ENCODE measurements around the gene BNIP5.

BNIP5 gene

DNA sequence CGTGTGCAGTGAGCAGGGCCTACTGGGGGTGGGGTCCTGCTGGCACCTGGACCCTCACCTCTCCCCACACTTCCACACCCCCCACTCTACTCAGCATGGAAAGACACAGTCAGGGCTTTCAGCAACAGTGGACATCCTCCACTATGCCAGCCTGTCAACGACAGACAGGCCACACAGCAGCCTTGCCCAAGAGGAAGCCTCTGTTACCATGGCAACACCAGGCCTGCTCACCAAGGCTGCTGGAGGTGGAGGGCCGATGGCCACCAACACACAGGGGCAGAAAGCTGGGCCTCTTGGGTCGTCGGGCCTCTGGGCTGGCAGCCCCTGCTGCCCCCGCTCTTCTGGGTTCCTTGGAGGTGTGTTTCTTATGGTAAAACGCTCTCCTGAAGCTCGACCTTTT lies 13.6 kb downstream of the BNIP5 start:
- ChIA-PET CTCF (interaction anchor here (1.9 kb wide), 1 partner anchor 21 kb away, joined by 6 read pairs; no protein-coding TSS in a partner anchor), POLR2A (no interaction called here)
- no peak for DNase-seq (ENCODE audit: extremely low spot score)
- TF ChIP-seq, protein P1, sequence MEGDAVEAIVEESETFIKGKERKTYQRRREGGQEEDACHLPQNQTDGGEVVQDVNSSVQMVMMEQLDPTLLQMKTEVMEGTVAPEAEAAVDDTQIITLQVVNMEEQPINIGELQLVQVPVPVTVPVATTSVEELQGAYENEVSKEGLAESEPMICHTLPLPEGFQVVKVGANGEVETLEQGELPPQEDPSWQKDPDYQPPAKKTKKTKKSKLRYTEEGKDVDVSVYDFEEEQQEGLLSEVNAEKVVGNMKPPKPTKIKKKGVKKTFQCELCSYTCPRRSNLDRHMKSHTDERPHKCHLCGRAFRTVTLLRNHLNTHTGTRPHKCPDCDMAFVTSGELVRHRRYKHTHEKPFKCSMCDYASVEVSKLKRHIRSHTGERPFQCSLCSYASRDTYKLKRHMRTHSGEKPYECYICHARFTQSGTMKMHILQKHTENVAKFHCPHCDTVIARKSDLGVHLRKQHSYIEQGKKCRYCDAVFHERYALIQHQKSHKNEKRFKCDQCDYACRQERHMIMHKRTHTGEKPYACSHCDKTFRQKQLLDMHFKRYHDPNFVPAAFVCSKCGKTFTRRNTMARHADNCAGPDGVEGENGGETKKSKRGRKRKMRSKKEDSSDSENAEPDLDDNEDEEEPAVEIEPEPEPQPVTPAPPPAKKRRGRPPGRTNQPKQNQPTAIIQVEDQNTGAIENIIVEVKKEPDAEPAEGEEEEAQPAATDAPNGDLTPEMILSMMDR (IDR thresholded peaks at IDR 0.05; ENCODE audit: control extremely low read depth, extremely low read depth, low read depth, missing control alignments): no peak

DNA sequence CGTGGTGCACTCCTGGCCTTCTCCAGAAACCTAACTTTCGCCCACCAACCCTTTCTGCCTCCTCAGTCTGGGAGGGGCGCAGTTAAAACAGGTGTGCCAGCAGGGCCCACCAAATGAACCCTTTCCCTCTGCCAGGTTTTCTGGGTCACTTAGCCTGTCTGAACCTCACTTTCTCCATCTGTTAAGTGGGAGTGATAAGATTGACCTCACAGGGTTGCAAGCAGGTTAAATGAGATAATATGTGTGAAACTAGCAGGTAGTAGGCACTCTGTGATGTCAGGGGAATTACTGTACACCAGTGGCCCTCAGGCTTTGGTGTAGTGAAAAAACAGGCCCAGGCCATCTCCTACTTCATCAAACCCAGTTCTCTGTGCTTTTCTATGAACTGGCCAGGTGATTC lies 14.1 kb downstream of the BNIP5 start:
- no peak for DNase-seq (ENCODE audit: extremely low spot score)
- TF ChIP-seq, protein P1 (IDR thresholded peaks at IDR 0.05; ENCODE audit: control extremely low read depth, extremely low read depth, low read depth, missing control alignments): no peak
- ChIA-PET POLR2A (no interaction called here), CTCF (interaction anchor here (1.3 to 1.8 kb wide), 2 partner anchors 19 to 37 kb away, joined by 5 to 8 read pairs; no protein-coding TSS in a partner anchor)

DNA sequence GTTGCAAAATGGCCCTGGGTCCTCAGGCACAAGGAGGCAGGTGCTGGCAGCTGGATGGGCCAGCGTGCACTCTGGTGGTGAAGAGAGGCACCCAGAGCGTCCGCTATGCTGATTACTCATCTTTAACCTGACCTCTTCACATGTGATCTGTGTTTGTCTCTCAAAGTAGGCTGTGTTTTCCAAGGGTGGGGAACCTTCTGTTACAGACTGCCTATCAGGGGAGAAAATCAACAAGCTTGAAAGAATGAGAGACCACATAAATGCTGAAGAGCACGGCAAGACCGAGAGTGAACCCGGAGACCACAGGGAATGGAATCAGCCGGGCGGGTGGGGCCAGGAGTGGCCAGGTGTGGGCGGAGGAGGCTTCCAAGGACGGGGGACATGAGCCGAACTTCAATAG lies 16.2 kb downstream of the BNIP5 start:
- ChIA-PET POLR2A (interaction anchor here (0.5 kb wide), 1 partner anchor 1542 kb away, joined by 3 read pairs; no protein-coding TSS in a partner anchor), CTCF (interaction anchor here (1.2 to 1.7 kb wide), 5 partner anchors 9 to 20 kb away, joined by 3 to 10 read pairs (median 4); no protein-coding TSS in a partner anchor)
- no peak for DNase-seq (ENCODE audit: extremely low spot score)
- TF ChIP-seq, protein P1 (IDR thresholded peaks at IDR 0.05; ENCODE audit: control extremely low read depth, extremely low read depth, low read depth, missing control alignments): no peak

DNA sequence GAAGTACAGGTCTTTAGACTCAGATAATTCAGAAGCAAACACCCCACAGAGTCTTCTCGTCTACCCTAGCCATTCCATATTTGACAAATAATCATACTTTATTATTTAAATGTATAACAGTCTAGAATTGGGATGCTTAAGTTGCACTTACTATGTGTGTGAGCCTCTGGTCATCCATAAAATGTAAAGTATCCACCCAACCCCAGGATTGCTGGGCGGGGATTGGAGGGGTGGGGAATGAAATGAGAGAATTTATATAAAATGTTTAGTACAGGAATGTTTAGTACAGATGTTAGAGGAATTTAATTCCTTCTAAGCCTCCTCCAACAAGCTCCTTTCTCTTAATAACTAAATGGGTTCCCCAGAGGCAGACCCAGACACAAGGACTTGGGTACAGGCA lies 16.9 kb downstream of the BNIP5 start:
- TF ChIP-seq, protein P1 (IDR thresholded peaks at IDR 0.05; ENCODE audit: control extremely low read depth, extremely low read depth, low read depth, missing control alignments): no peak
- ChIA-PET POLR2A (no interaction called here), CTCF (interaction anchor here (1.2 to 1.7 kb wide), 6 partner anchors 10 to 49 kb away, joined by 3 to 10 read pairs (median 3); no protein-coding TSS in a partner anchor)
- no peak for DNase-seq (ENCODE audit: extremely low spot score)

DNA sequence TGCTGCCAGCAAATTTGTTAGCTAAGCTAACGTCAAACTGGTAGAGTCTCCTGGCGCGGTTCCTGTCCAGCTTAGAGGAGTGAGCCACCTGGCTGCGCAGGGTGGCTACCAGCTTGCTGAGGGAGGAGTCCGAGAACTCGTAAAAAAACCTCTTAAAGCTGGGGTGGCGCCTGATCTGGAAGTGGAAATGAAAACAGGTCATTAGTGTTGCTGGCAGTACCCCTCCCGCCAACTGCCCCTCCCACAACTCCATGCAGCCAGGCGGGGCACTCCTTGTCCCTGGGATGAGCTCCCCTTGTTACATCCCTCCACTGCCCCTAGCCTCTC lies 17.3 kb downstream of the BNIP5 start:
- ChIA-PET CTCF (interaction anchor here (1.2 to 1.4 kb wide), 4 partner anchors 10 to 48 kb away, joined by 3 to 10 read pairs (median 3); no protein-coding TSS in a partner anchor), POLR2A (no interaction called here)
- no peak for DNase-seq (ENCODE audit: extremely low spot score)
- TF ChIP-seq, protein P1 (IDR thresholded peaks at IDR 0.05; ENCODE audit: control extremely low read depth, extremely low read depth, low read depth, missing control alignments): no peak

DNA sequence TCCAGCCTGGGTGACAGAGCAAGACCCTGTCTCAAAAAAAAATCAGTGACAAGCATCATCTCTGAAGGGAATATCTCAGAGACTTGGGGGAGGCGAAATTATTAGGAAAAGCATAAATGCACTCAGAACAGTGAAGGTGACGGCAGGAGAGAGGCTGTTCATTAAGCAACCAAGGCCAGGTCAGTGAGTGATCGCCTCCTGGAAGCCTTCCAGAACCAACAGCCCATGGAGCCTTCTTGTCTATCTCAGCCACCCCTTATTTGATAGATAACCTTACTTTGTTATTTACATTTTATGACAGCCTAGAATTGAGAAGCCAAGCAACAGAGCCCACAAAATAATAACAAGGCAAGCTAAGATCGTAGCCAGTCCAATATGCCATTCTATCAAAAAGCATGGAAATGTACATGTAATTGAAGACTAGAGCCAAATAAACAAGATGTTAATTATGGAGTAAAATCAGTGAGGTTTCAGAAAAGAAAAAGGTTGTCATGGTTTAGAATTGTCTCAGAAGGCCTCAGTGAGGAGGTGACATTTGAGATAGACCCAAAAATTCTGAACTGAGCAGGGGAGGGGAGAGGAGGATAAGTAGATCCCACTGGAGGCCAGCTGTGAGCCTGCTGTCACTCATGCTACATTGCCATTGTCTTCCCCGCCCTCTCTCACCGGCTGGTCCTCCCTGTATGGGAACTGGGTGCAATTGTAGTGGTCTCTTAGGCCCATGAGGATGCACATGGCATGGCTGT lies 17.8 kb downstream of the BNIP5 start:
- no peak for DNase-seq (ENCODE audit: extremely low spot score)
- POLR2A ChIA-PET: no interaction called here
- CTCF ChIA-PET: interaction anchor here (1.2 to 2.5 kb wide), 7 partner anchors 10 to 48 kb away, joined by 3 to 16 read pairs (median 4); no protein-coding TSS in a partner anchor

More for the DNA sequence above, 17.8 kb downstream of the BNIP5 start:
- TF ChIP-seq, protein P1 (IDR thresholded peaks at IDR 0.05; ENCODE audit: control extremely low read depth, extremely low read depth, low read depth, missing control alignments): no peak
